Neuron (in vitro differentiated cells): Measurements from ENCODE around the gene ZNF880.
A peak's percentile ranks its signal among the peaks of the same experiment; 100 is the strongest.
"Not testable (repeated sequence)": the region's sequence is repeated elsewhere in the genome, so short reads cannot be mapped to it uniquely, and the experiment has no call there.

Source experiments
- H2AFZ ChIP-seq: one replicate; pipeline ENCODE4 v1.6.1; 2013; ENCODE audit warnings: low read depth, mild to moderate bottlenecking, inconsistent platforms, low read length, moderate library complexity
- H3K27me3 ChIP-seq: one replicate; pipeline ENCODE4 v1.6.1; 2013; ENCODE audit warnings: low read length; ENCODE audit not compliant: insufficient read depth
- H3K36me3 ChIP-seq: one replicate; pipeline ENCODE4 v1.6.1; 2013; ENCODE audit warnings: low read length; ENCODE audit not compliant: insufficient read depth
- H3K4me1 ChIP-seq: one replicate; pipeline ENCODE4 v1.6.1; 2013; ENCODE audit warnings: low read length; ENCODE audit not compliant: insufficient read depth
- H3K4me3 ChIP-seq: 2 replicates; pipeline ENCODE4 v1.5.1; 2013; ENCODE audit warnings: mild to moderate bottlenecking, low read length, moderate library complexity
- H3K9me3 ChIP-seq: one replicate; pipeline ENCODE4 v1.6.1; 2013; ENCODE audit warnings: low read length

Gene ZNF880

DNA sequence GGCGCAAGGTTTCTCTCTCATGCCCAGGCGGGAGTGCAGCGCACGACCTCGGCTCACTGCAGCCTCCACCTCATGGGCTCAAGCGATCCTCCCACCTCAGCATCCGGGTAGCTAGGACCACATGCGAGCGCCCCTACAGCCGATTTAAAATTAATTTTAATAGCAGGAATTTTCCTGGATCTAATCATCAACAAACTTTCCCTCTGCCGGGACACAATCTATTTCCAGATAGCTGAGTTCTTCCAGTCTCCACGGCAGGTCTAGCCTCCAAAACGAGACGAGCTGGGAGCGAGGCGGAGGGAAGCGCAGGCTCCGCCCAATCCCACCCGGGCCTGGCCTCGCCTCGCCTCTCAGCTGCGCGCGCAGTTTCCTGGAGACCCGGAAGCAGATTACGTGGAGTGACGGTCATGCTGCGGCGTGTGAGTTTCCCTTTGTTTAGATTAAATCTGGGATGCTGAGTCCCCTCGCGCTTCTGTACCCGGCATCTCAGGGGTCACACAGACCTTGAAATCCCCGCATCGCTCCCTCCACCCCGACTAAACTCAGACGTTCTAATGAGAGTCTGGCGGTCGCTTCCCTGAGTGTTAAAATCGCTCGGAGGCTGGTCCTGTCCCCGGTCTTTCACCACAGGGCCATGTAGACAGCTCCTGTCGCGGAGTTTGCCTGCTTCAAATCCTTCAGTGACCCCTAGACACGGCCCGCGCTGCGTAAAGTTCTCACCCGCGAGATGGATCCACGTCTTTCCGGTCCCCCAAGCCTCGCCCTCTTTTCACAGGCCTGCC is at the start of gene ZNF880:
Gene ZNF880 (plus strand): TSS at position 365 of the 782 bp plus-strand sequence. CDS start 43 bp downstream, at position 408.
- no peaks in the 10 kb centered on the region for H3K4me1 ChIP-seq
- peak within 1 kb of the TSS; percentile 92 for H3K4me3 ChIP-seq
- peak within 1 kb of the TSS; percentile 33 for H2AFZ ChIP-seq
- peaks cover 45% of the 10 kb centered on the region for H3K36me3 ChIP-seq
- peaks cover 50% of the 10 kb centered on the region for H3K9me3 ChIP-seq
- H3K27me3 ChIP-seq, result no peaks in the 10 kb centered on the region

DNA sequence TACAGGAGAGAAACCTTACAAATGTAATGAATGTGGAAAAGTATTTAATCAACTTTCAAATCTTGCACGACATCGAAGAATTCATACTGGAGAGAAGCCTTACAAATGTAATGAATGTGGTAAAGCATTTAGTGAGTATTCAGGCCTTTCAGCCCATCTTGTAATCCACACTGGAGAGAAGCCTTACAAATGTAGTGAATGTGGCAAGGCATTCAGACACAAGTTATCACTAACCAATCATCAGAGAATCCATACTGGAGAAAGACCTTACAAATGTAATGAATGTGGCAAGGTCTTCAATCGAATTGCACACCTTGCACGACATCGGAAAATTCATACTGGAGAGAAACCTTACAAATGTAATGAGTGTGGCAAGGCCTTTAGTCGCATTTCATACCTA is 47.3 kb upstream of the ZNF880 start:
- Histone ChIP-seq H3K36me3 (peaks cover 79% of the 10 kb centered on the region), H3K9me3 (peaks cover 77% of the 10 kb centered on the region)

DNA sequence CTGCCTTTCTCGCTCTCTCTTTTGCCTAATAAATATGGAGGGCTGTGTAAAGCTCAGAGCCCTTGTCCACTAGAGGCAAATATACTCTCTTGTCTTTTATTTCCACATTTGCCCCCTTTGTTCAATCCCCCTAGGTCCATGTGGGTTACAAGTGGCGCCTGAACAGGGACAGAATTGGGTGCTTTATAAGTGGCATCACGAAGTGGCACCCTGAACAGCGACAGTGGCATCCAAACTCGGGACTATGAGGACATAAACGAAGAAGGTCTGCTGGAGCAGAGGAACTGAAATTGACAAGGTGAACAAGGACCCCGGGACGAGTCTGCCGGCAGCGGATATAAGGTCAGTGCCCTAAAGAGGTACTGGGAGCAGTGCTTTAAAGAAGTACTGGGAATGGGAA is 38.0 kb upstream of the ZNF880 start:
- H3K4me3 ChIP-seq, result no peak overlapping the region

More for the DNA sequence above, 47.3 kb upstream of the ZNF880 start:
- no peaks in the 10 kb centered on the region for H3K4me1 ChIP-seq
- H3K27me3 ChIP-seq, result no peaks in the 10 kb centered on the region
- H2AFZ ChIP-seq, result no peak overlapping the region
- no peak overlapping the region for H3K4me3 ChIP-seq

DNA sequence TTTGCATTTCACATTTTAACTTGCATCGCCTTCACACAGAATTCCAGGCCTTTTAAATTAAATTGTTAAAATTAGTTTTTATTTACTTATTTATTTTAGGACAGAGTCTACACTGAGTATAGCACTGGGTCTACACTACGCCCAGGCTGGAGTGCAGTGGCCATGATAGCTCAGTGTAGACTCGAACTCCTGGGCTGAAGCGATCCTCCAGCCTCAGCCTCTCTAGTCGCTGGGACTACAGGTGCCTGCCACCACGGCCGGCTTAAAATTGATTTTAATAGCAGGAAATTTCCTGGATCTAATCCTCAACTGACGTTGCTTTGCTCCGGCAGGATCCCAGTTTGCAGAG is 34.0 kb upstream of the ZNF880 start:
- Histone ChIP-seq H3K4me1 (peaks cover 4% of the 10 kb centered on the region), H3K27me3 (no peaks in the 10 kb centered on the region), H3K9me3 (peaks cover 30% of the 10 kb centered on the region), H3K4me3 (peak overlapping the region; percentile 90), H3K36me3 (peaks cover 10% of the 10 kb centered on the region), H2AFZ (peak overlapping the region; percentile 61)

More for the DNA sequence above, 38.0 kb upstream of the ZNF880 start:
- no peaks in the 10 kb centered on the region for H3K4me1 ChIP-seq
- no peaks in the 10 kb centered on the region for H3K27me3 ChIP-seq
- H3K36me3 ChIP-seq, result no peaks in the 10 kb centered on the region
- H3K9me3 ChIP-seq, result peaks cover 29% of the 10 kb centered on the region
- no peak overlapping the region for H2AFZ ChIP-seq

DNA sequence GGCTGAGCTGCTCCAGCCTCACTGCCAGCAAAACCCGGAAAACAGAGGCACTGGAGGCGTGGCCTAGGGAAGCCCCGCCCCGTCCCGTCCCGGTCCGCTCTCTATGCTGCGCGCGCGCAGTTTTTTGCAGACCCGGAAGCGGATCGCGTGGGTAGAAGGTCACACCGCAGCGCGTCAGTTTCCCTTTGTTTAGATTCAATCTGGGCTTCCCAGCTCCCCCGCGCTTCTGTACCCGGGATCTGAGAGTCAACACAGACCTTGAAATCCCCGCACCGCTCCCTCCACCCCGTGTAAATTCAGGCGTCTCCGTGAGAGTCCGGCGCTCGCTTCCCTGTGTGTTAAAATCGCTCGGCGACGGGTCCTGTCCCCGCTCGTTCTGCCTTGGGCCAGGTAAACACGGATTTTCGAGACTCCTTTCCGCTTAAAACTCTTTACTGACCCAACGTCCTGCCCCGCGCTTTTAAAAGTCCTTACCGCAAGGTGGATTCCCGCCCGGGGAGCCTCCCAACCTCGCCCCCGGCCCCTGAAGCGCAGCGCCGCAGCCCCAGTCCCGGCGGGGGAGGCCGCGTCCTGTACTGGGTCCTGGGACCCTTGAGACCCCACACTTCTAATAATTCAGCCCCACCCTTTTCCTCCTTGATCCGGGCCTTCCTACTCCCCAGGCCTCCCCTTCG is 33.5 kb upstream of the ZNF880 start, which contains the start of gene ZNF610:
Gene ZNF610 (plus strand): TSS at position 127 of the 674 bp plus-strand sequence. CDS start 12,930 bp downstream, outside the sequence.
- Histone ChIP-seq H3K36me3 (peaks cover 10% of the 10 kb centered on the region), H3K4me1 (peaks cover 4% of the 10 kb centered on the region), H2AFZ (peak within 1 kb of the TSS; percentile 61), H3K4me3 (peak within 1 kb of the TSS; percentile 90), H3K9me3 (peaks cover 26% of the 10 kb centered on the region), H3K27me3 (no peaks in the 10 kb centered on the region)

DNA sequence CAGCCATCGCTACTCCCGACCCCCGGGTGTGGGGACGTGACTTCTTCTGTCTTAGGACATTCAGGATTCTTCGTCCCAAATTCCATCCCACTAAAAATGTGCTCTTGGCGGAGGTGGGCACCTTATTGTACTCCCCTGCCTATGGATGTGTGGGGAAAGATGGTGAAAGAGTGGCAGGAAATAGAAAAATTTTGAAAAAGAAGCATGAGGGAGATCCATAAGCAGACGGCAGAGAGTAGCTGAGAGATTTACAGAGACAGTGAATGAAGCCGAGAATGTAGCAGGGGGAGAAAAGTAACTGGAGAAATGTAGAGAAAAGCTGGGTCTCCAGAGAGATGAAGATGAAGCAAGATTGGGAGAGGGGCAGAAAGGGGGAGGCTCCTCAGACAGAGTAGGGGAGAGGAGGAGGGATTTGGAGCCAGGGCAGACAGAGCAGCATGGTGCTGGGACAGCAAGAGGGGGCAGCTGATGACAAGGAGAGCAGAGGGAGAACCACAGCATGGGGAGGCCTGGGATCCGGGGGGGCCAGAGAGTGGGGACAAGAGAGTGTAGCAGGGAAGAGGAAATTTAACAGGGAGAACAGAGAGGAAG is 32.8 kb upstream of the ZNF880 start:
- Histone ChIP-seq H3K9me3 (peaks cover 23% of the 10 kb centered on the region), H3K36me3 (peaks cover 12% of the 10 kb centered on the region), H3K27me3 (no peaks in the 10 kb centered on the region), H3K4me1 (peaks cover 4% of the 10 kb centered on the region), H2AFZ (peak overlapping the region; percentile 61), H3K4me3 (peak overlapping the region; percentile 90)

DNA sequence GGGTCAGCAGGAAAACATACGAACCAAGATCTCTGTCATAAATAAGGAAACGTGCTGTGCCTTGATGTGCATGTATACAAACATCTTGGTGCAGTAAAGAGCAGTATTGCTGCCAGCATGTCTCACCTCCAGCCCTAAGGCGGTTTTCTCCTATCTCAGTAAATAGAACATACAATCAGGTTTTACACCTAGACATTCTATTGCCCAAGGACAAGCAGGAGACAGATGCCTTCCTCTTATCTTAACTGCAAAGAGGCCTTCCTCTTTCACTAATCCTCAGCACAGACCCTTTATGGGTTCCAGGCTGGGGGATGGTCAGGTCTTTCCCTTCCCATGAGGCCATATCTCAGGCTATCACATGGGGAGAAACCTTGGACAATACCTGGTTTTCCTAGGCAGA is 30.7 kb upstream of the ZNF880 start:
- H2AFZ ChIP-seq, H3K4me3 ChIP-seq, H3K4me1 ChIP-seq, H3K27me3 ChIP-seq: not testable (repeated sequence)
- Histone ChIP-seq H3K36me3 (peaks cover 18% of the 10 kb centered on the region), H3K9me3 (peaks cover 28% of the 10 kb centered on the region)

DNA sequence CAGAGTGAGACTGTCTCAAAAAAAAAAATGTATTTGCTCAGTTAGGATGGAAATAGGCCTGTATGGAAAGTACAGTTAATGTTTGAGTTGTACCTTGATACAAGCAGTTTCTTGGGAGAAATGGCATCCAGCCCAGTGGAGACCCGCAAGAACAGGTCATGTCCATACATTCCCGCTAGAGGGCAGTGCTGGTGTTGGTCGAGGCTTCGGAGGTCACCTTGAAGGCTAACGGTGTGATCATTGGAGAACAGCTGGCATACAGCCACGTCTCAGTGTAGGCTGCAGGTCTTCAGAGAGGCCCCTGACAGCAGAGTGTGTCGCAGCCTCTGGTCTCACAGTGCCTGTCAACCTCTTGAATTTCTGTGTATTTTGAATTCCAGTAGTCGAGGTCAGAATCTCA is 26.2 kb upstream of the ZNF880 start:
- Histone ChIP-seq H3K4me3 (no peak overlapping the region), H3K36me3 (peaks cover 35% of the 10 kb centered on the region)

DNA sequence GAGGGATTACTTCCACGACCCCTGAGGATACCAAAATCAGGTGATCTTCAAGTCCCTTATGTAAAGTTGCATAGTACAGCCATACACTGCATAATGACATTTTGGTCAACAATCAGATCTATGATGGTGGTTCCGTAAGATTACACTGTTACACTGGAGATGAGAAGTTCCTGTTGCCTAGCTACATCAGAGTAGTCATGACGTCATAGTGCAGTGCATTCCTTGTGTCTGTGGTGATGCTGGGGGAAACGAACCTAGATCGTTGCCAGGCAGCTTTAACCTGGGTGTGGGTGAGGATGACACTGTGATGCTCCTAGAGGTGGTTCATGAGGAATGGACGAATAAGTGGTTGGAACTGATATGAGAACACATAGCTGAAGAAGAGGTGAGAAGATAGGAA is 24.6 kb upstream of the ZNF880 start:
- peaks cover 43% of the 10 kb centered on the region for H3K9me3 ChIP-seq

More for the DNA sequence above, 26.2 kb upstream of the ZNF880 start:
- H3K9me3 ChIP-seq, result peaks cover 35% of the 10 kb centered on the region
- no peaks in the 10 kb centered on the region for H3K4me1 ChIP-seq
- no peak overlapping the region for H2AFZ ChIP-seq
- H3K27me3 ChIP-seq, result no peaks in the 10 kb centered on the region

DNA sequence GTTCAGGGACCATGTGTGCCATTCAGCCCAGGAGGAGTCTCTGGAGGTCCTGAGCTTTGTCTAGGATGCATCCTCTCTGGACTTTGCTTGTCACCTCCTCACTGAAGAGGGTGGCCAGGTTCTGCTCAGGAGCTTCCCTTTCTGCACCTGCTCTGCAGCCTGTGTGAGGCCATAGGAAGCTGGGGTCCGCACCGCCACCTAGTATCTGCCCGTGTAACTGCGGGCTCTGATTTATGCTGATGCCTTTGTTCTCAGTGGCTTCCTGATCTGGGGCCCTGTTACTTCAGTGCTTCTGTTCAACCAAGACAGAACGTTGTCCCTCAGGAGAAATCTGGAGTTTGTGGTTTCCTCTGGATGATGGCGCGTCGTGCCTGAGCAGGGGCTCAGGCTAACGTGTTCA is 18.2 kb upstream of the ZNF880 start:
- no peak overlapping the region for H3K4me3 ChIP-seq
- no peaks in the 10 kb centered on the region for H3K27me3 ChIP-seq
- no peaks in the 10 kb centered on the region for H3K4me1 ChIP-seq
- peaks cover 56% of the 10 kb centered on the region for H3K9me3 ChIP-seq
- H2AFZ ChIP-seq, result no peak overlapping the region
- H3K36me3 ChIP-seq, result peaks cover 80% of the 10 kb centered on the region

More for the DNA sequence above, 24.6 kb upstream of the ZNF880 start:
- no peaks in the 10 kb centered on the region for H3K27me3 ChIP-seq
- peaks cover 49% of the 10 kb centered on the region for H3K36me3 ChIP-seq
- H3K4me1 ChIP-seq, result no peaks in the 10 kb centered on the region
- no peak overlapping the region for H2AFZ ChIP-seq
- no peak overlapping the region for H3K4me3 ChIP-seq

DNA sequence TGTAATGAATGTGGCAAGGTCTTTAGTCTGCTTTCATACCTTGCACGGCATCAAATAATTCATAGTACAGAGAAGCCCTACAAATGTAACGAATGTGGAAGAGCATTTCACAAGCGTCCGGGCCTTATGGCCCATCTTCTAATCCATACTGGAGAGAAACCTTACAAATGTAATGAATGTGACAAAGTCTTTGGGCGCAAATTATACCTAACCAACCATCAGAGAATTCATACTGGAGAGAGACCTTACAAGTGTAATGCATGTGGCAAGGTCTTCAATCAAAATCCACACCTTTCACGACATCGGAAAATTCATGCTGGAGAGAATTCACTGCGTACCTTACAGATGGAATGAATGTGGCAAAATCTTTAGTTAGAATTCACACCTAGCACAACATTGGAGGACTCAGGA is 3.3 kb upstream of the ZNF880 start:
- H3K4me1 ChIP-seq, result no peaks in the 10 kb centered on the region
- peaks cover 61% of the 10 kb centered on the region for H3K9me3 ChIP-seq
- H3K4me3 ChIP-seq, result no peak overlapping the region
- peaks cover 53% of the 10 kb centered on the region for H3K36me3 ChIP-seq
- no peak overlapping the region for H2AFZ ChIP-seq
- H3K27me3 ChIP-seq, result no peaks in the 10 kb centered on the region

DNA sequence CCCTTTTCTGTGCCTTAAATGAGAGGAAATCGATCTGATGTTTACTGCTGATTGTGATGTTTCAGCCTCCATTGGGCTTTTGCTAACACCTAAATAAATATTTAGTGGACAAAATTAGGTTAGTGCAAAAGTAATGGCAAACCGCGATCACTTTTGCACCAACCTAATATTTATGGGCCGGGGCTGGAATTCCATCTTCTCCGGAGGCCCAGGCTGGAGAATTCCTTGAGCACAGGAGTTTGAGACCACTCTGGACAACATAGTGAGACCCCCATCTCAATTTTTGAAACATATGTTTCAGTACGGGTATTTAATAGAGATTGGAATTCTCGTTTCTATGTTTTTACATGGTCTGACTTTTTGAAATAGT is 603 bp downstream of the ZNF880 start:
- Histone ChIP-seq H3K4me1 (no peaks in the 10 kb centered on the region), H3K9me3 (peaks cover 46% of the 10 kb centered on the region)

DNA sequence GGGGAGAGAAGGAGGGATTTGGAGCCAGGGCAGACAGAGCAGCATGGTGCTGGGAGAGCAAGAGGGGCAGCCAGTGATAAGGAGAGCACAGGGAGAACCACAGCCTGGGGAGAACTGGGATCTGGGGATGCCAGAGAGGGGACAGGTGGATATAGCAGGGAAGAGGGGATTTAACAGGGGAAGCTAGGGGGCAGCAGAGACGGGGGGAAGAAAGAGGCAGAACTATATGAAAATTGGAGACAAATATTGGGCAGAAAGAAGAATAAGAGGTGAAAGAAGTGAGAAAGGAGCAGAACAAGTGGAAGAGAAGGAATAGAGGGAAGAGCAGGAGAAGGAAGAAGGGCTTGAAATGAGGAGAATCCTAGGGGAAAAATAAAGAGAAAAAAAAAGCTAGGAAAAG is 21.4 kb downstream of the ZNF880 start:
- no peak overlapping the region for H3K4me3 ChIP-seq
- no peaks in the 10 kb centered on the region for H3K4me1 ChIP-seq
- H2AFZ ChIP-seq, result no peak overlapping the region
- H3K9me3 ChIP-seq, result peaks cover 55% of the 10 kb centered on the region
- H3K36me3 ChIP-seq, result peaks cover 55% of the 10 kb centered on the region
- no peaks in the 10 kb centered on the region for H3K27me3 ChIP-seq

More for the DNA sequence above, 603 bp downstream of the ZNF880 start:
- H3K27me3 ChIP-seq, result no peaks in the 10 kb centered on the region
- peak overlapping the region; percentile 33 for H2AFZ ChIP-seq
- H3K4me3 ChIP-seq, result peak overlapping the region; percentile 92
- peaks cover 44% of the 10 kb centered on the region for H3K36me3 ChIP-seq
